A549 (cell line): Measurements from ENCODE around the gene MAD1L1. TPM values are rescaled to one million over a fixed set of nuclear protein-coding genes. Genes with fewer than 3 reads are reported as not detected.

Source experiments
- ATAC-seq, 2 experiments: fragments of 200-7000 bp in 1 of 2; fragments of >200 bp in 1 of 2; cut with Nextera tagmentation in 1 of 2; cut with Tn5 transposase in 1 of 2; 3 replicates each; pipeline versions ENCODE4 v1.8.0 to v1.9.1; 2018 to 2020; ENCODE audit warnings: mild to moderate bottlenecking in 1 of 2, moderate library complexity in 1 of 2
- CTCF ChIA-PET: fragments of 300-600 bp; sonication (Branson Sonifier 250); formaldehyde crosslinking; extraction: SDS; loops from one replicate; lab custom pipeline; 2021; ENCODE audit warnings: antibody characterized with exemption, inconsistent platforms; lab: Yijun Ruan, JAX
- POLR2A ChIA-PET: fragments of 350-600 bp; formaldehyde crosslinking; extraction: SDS; loops from one replicate; lab custom pipeline; 2021; ENCODE audit warnings: antibody characterized with exemption, inconsistent platforms; lab: Yijun Ruan, JAX
- DNase-seq, 2 experiments: peaks; one replicate each; pipeline versions ENCODE4 v3.0.0 to v3.0.0-alpha.2; 2011 to 2016; ENCODE audit warnings: low read depth in 1 of 2, low spot score in 1 of 2
- FAIRE-seq: peaks from 2 replicates; lab custom pipeline; 2011; peaks lifted over from hg19 to GRCh38; lab: Jason Lieb, UNC
- H3K27ac ChIP-seq, 2 experiments: fragments of >200 bp; sonication (Bioruptor Twin); formaldehyde crosslinking; 3 replicates each; pipeline ENCODE4 v1.5.1; 2016 to 2017
- H3K4me1 ChIP-seq: fragments of >200 bp; sonication (Bioruptor Twin); formaldehyde crosslinking; 3 replicates; pipeline ENCODE4 v1.6.1; 2016
- H3K4me2 ChIP-seq: fragments of >200 bp; sonication (Bioruptor Twin); formaldehyde crosslinking; 3 replicates; pipeline ENCODE4 v1.6.1; 2016
- H3K4me3 ChIP-seq: fragments of >200 bp; sonication (Bioruptor Twin); formaldehyde crosslinking; 3 replicates; pipeline ENCODE4 v1.5.1; 2016
- H3K9me3 ChIP-seq: fragments of >200 bp; sonication (Bioruptor Twin); formaldehyde crosslinking; 3 replicates; pipeline ENCODE4 v1.6.1; 2016
- BHLHE40 ChIP-seq: IDR thresholded peaks from 2 replicates; pipeline ENCODE4 v1.6.1; 2012; ENCODE audit warnings: low read depth, low read length, inconsistent platforms
- CHD4 ChIP-seq: fragments of 200-600 bp; sonication (generic); IDR thresholded peaks from 2 replicates; pipeline ENCODE4 v1.6.1; 2016; ENCODE audit warnings: antibody characterized with exemption, mild to moderate bottlenecking, borderline replicate concordance
- HDAC2 ChIP-seq: fragments of 200-600 bp; sonication (generic); IDR thresholded peaks from 2 replicates; pipeline ENCODE4 v1.6.1; 2016
- HEYL ChIP-seq: fragments of 250-450 bp; sonication (Bioruptor Pico); IDR thresholded peaks from 2 replicates; pipeline ENCODE4 v1.8.0; 2021; ENCODE audit warnings: mild to moderate bottlenecking, moderate library complexity
- JUN ChIP-seq, 2 experiments: fragments of >200 bp; sonication (Bioruptor Twin); formaldehyde crosslinking; IDR thresholded peaks; 2 replicates in 1 of 2; 3 replicates in 1 of 2; pipeline ENCODE4 v1.6.1; 2016 to 2017
- JUNB ChIP-seq: fragments of >200 bp; sonication (Bioruptor Twin); formaldehyde crosslinking; IDR thresholded peaks from 2 replicates; pipeline ENCODE4 v1.6.1; 2016
- KDM1A ChIP-seq: fragments of 200-600 bp; sonication (generic); IDR thresholded peaks from 2 replicates; pipeline ENCODE4 v1.6.1; 2016; ENCODE audit warnings: low read depth, mild to moderate bottlenecking
- MYC ChIP-seq: IDR thresholded peaks from 2 replicates; pipeline ENCODE4 v1.6.1; 2012; ENCODE audit warnings: mild to moderate bottlenecking, inconsistent platforms, low read length, improper control_type of control experiment, borderline replicate concordance
- NFE2L2 ChIP-seq: fragments of 150-350 bp; conservative IDR thresholded peaks from 2 replicates; pipeline ENCODE4 v1.6.1; 2014; ENCODE audit warnings: low read length
- POLR2AphosphoS2 ChIP-seq: conservative IDR thresholded peaks from 2 replicates; pipeline ENCODE4 v1.6.1; 2012; ENCODE audit warnings: low read length, improper control_type of control experiment, inconsistent platforms
- RFX5 ChIP-seq: fragments of 450-650 bp; IDR thresholded peaks from 2 replicates; pipeline ENCODE4 v1.7.1; 2014; ENCODE audit warnings: antibody characterized with exemption, mild to moderate bottlenecking, moderate library complexity
- TFCP2L1 ChIP-seq: fragments of 250-450 bp; sonication (Bioruptor Pico); IDR thresholded peaks from 2 replicates; pipeline ENCODE4 v1.5.0; 2021; ENCODE audit warnings: mild to moderate bottlenecking
- ZFP36 ChIP-seq: fragments of 450-650 bp; IDR thresholded peaks from 2 replicates; pipeline ENCODE4 v1.6.1; 2014; ENCODE audit warnings: borderline replicate concordance; ENCODE audit not compliant: partially characterized antibody
- WGBS: methylation state at CpG from one replicate; pipeline ENCODE4 v1.1.6; 2017; ENCODE audit errors: missing lambda C conversion rate; 5-methylcytosine and 5-hydroxymethylcytosine counted together
- polyA plus RNA-seq, 4 experiments: library from polyadenylated mRNA; depleted of rRNA in 3 of 4; stranded (reverse); fragments of >200 nt; fragmentation: RNase III in 1 of 4; extraction: RNeasy Plus Mini Kit Qiagen cat#74134 plus additional on column Dnase treatment in 1 of 4; gene quantifications; 2 replicates in 3 of 4; 3 replicates in 1 of 4; pipeline ENCODE4 v1.2.3, GENCODE V29; 2011 to 2017
- TF ChIP-seq, protein P1 (sequence below): fragments of 200-600 bp; sonication (generic); IDR thresholded peaks from 2 replicates; pipeline ENCODE4 v1.6.1; 2016; ENCODE audit warnings: antibody characterized with exemption, mild to moderate bottlenecking, moderate library complexity
- TF ChIP-seq, protein P2 (sequence below): fragments of 150-350 bp; IDR thresholded peaks from 2 replicates; pipeline ENCODE4 v1.6.1; 2014; ENCODE audit warnings: low read depth, mild to moderate bottlenecking, low read length
- TF ChIP-seq, protein P3 (sequence below): fragments of >200 bp; sonication (Bioruptor Twin); formaldehyde crosslinking; IDR thresholded peaks from 2 replicates; pipeline ENCODE4 v1.6.1; 2016

Gene MAD1L1
- polyA plus RNA-seq, 2 of the 4 experiments (the other 2 are of a cell fraction): 13.6 to 16.6 TPM

DNA sequence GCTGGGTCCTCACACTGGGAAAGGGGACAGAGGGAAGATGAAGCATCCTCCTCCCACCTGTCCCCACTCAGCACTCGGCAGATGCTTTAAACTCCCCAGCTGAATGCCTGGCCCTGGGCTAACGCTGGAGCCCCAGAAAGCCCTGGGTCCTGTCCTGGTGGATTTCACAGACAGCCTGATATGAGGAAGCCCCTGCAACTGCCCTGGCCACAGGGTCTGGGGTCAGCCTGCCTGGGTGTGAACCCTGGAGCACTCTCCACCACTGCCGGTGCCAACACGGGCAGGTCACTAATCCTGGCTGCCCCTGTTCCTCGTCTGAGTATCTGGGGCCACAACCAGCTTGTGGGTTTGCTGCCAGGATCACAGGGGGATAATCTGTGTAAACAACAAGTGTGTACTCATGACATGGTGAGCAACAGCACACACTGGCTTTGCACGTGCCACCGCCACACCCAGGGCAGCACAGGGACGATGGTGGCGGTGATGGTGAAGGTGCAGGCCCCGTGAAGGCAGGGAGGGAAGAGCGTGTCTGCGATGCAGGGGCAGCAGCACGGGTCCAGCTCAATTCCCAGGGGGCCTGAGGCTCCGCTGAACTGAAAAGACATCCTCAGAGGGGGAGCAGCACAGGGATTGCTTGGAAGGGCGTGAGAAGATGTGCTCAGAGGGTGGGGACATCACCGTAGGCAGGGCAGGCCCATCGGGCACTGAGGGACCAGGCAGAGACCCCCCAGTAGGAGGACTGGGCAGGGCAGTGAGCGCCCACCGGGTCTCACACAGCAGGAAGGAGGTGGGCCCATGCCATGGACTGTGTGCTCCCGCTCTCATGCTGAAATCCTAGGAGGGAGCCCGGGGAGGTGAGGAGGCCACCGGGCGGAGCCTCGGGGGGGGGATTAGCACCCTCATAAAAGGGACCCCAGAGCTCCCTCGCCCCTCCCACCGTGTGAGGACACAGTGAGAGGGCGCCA, 238.7 kb downstream of the MAD1L1 start (continued):
- TF ChIP-seq TFCP2L1 (CRISPR knock-in tag): no peak
- TF ChIP-seq, protein P1, sequence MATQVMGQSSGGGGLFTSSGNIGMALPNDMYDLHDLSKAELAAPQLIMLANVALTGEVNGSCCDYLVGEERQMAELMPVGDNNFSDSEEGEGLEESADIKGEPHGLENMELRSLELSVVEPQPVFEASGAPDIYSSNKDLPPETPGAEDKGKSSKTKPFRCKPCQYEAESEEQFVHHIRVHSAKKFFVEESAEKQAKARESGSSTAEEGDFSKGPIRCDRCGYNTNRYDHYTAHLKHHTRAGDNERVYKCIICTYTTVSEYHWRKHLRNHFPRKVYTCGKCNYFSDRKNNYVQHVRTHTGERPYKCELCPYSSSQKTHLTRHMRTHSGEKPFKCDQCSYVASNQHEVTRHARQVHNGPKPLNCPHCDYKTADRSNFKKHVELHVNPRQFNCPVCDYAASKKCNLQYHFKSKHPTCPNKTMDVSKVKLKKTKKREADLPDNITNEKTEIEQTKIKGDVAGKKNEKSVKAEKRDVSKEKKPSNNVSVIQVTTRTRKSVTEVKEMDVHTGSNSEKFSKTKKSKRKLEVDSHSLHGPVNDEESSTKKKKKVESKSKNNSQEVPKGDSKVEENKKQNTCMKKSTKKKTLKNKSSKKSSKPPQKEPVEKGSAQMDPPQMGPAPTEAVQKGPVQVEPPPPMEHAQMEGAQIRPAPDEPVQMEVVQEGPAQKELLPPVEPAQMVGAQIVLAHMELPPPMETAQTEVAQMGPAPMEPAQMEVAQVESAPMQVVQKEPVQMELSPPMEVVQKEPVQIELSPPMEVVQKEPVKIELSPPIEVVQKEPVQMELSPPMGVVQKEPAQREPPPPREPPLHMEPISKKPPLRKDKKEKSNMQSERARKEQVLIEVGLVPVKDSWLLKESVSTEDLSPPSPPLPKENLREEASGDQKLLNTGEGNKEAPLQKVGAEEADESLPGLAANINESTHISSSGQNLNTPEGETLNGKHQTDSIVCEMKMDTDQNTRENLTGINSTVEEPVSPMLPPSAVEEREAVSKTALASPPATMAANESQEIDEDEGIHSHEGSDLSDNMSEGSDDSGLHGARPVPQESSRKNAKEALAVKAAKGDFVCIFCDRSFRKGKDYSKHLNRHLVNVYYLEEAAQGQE: no peak

DNA sequence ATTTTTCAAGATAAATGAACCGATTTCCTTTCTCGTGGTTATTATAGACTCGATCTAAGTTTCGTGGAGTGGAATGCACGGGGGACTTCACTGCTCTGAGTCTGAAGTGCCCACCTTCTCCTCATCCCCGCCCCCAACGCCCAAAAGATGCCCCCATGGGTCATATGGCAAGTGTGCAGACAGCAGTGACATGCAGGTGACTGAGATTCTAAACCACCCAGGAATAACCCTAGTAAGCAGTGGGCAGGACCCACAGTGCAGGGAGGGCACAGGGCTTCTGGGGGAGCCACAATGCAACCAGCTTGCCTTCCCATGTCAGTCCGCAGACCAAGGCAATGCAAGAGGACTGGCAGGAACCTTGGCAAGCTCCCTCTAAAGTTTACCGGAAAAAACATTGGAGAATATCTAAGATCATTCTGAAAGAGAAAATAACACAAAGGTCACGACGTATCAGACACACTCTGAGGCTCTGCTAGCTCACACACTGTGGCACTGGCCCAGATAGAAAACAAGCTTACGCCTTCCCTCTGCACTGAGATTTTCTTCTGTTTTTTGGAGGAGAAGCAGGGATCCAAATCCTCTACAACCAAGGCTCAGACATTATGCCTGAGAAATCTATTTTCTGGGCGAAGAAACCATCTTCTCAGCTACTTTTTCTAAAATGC, 239.6 kb downstream of the MAD1L1 start:
- H3K4me3 ChIP-seq: no peak overlapping the region
- DNase-seq (no peak), ATAC-seq (no peak), FAIRE-seq (no peak)
- no peaks in the 10 kb centered on the region for H3K4me1 ChIP-seq
- no peak overlapping the region for H3K27ac ChIP-seq
- CTCF ChIA-PET: no interaction called here
- H3K4me2 ChIP-seq: no peak overlapping the region
- TF ChIP-seq, protein P2, sequence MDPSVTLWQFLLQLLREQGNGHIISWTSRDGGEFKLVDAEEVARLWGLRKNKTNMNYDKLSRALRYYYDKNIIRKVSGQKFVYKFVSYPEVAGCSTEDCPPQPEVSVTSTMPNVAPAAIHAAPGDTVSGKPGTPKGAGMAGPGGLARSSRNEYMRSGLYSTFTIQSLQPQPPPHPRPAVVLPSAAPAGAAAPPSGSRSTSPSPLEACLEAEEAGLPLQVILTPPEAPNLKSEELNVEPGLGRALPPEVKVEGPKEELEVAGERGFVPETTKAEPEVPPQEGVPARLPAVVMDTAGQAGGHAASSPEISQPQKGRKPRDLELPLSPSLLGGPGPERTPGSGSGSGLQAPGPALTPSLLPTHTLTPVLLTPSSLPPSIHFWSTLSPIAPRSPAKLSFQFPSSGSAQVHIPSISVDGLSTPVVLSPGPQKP: no peak
- TF ChIP-seq MYC (no peak), JUNB (no peak), HDAC2 (no peak), HEYL (CRISPR knock-in tag) (no peak), BHLHE40 (no peak), JUN (IDR thresholded peaks at IDR 0.05) (no peak), RFX5 (no peak), CHD4 (no peak), ZFP36 (no peak)
- H3K9me3 ChIP-seq: no peaks in the 10 kb centered on the region
- WGBS: 86% methylated on average over 13 of the region's 13 CpGs
- POLR2A ChIA-PET: no interaction called here

DNA sequence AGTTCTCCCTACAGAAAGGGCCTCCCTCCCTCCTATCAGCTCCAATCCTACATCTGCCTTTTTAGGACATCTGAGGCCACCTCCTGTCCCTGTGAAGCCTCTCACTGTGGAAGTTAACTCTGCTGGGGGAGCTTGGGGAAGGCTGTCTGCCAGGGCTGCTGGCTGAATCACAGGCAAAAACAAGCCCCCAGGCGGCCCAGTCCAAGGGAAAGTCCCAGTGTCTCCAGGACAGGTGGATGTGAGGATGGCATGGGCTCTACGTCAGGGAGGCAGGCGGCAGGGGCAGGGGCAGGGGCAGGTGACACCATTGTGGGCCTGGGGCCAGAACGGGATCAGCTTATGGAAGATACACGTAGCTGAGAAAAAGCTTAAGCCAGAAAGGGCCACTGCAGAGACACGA, 240.2 kb downstream of the MAD1L1 start:
- no peak for TF ChIP-seq NFE2L2
- no peak for TF ChIP-seq BHLHE40
- TF ChIP-seq POLR2AphosphoS2: no peak
- no peak for TF ChIP-seq KDM1A
- TF ChIP-seq, protein P3, sequence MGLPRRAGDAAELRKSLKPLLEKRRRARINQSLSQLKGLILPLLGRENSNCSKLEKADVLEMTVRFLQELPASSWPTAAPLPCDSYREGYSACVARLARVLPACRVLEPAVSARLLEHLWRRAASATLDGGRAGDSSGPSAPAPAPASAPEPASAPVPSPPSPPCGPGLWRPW: no peak
- POLR2A ChIA-PET: no interaction called here
- H3K9me3 ChIP-seq: no peaks in the 10 kb centered on the region
- no peaks in the 10 kb centered on the region for H3K4me1 ChIP-seq
- CTCF ChIA-PET: no interaction called here
- H3K4me2 ChIP-seq: no peak overlapping the region
- ATAC-seq (no peak), DNase-seq (no peak), FAIRE-seq (no peak)
- 79% methylated on average over 6 of the region's 6 CpGs for WGBS
- H3K27ac ChIP-seq: no peak overlapping the region
- H3K4me3 ChIP-seq: no peak overlapping the region
